Activated CD8-positive, alpha-beta memory T cell treated with anti-CD3 and anti-CD28 coated beads, Interleukin-2, amount 50 U/mL, for 4 hours (primary cell): ENCODE results near the gene OPCML.

ENCODE experiments used
- DNase-seq: peaks from one replicate; pipeline ENCODE4 v3.0.0-alpha.2; 2020

OPCML gene

DNA sequence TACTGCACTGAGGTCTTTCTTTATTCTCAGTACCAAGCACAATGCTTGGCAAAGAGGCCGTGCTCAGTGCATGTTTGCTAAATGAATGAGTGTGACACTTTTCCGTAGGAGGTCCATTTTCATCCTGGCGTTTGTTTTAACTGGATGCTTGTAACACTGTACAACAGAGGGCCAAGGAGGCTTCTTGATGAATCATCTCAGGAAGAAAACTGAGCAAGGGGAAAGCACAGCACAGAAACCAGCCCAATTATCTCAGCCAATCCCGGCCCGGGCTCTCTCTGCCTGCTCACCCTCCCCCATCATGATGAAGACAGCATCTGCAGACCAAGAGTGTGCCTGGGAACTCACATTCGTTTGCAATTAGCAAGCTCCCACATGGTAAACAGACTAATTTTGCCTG lies 570.3 kb downstream of the OPCML start:
- DNase-seq: no peak

DNA sequence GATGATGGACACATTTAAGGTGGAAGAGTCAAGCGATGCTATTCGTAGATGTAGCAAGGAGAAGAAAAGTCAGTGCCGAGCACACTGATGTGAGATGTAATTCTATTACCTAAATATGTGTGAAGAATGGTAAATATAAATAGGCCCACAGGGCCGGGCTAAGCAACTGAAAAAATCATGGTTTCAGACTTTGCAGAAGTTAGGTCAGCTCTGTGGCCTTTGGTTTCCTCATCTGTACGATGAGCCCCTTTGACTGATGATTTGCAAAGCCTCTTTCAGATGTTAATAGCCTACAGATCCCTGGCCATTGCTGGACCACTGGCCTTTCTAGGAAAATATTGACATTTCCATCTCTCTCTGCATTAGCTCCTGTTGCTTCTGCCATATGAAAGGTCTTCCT lies 570.8 kb downstream of the OPCML start:
- no peak for DNase-seq

DNA sequence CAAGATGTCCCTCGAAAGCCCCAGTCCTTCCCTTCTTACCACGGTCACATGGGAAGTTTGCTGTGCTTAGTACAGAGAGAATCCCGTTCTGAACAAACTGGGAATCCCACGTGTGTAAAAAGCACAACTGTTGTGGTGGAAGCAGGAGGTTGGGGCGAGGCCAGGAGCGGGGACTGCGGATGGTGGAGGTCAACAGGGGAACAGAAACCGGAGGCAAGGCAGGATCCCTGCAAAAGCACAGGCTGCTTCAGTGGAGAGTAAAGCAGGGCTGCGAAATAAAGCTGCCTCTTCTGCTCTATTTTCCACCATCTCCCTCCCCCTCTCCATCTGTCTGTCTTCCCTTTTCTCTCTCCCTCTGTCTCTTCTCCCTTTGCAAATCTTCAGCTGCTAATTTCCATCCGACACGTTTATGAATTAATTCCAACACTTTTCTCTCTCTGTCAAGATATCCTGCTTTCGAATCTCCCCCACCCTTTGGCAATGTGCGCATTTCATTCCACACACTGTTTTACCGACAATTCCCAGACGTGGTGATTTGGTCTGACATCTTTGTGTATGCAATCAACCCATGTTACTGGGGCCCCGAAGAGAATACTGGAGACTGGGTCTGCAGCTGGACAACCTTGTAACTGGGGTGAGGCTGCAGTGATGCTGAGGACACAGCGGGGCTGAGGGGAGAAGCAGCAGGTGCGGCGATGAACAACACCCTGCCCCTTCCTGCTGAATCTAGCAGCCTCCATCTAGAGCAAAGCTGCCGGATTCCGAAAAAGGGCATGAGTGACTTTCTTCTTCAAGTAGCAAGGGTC lies 571.8 kb downstream of the OPCML start:
- DNase-seq: no peak

- no peak for DNase-seq
Measured at GRCh38 chr11:132959693-132960092, 572.6 kb downstream of the OPCML start.

GRCh38 chr11:132957881-132958280 lies 574.4 kb downstream of the OPCML start:
- no peak for DNase-seq

GRCh38 chr11:132948252-132948651 lies 584.0 kb downstream of the OPCML start:
- no peak for DNase-seq

DNA sequence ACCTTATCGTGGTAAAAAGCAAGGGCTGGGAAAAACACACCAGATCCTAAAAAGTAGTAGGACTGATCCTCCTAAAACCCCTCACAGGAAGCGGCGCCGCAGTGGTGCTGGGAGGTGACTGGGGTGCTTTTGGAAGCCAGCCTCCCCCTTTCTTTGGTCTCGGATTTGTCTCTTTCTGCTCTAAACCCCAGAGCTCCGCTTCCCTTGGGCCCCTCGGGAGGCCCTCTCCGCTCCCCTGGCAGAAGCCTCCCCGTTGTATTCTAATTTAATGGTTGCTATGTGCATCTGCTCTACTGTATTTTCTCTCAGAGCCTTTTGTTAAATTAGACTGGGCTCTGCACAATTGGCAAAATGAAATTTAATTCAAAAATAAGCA lies 587.7 kb downstream of the OPCML start:
- DNase-seq: no peak

- no peak for DNase-seq
Measured at GRCh38 chr11:132943706-132944568, 588.4 kb downstream of the OPCML start.

DNA sequence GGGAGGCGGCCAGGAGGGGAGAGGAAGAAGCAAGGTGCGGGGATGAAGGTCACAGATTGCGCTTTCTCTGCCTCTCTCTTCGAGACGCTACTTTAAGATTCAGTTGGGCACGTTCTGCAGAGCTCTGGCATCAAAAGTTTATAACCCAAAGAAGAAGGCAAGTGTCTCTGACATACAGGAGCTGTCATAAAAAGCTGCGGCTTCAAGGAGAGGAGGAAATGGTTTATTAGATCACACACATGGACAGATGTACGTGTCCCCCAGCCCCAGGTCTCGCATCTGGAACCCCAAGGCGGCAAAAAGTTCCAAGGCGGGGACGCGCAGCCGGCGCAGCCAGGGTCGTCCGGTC lies 589.0 kb downstream of the OPCML start:
- no peak for DNase-seq

DNA sequence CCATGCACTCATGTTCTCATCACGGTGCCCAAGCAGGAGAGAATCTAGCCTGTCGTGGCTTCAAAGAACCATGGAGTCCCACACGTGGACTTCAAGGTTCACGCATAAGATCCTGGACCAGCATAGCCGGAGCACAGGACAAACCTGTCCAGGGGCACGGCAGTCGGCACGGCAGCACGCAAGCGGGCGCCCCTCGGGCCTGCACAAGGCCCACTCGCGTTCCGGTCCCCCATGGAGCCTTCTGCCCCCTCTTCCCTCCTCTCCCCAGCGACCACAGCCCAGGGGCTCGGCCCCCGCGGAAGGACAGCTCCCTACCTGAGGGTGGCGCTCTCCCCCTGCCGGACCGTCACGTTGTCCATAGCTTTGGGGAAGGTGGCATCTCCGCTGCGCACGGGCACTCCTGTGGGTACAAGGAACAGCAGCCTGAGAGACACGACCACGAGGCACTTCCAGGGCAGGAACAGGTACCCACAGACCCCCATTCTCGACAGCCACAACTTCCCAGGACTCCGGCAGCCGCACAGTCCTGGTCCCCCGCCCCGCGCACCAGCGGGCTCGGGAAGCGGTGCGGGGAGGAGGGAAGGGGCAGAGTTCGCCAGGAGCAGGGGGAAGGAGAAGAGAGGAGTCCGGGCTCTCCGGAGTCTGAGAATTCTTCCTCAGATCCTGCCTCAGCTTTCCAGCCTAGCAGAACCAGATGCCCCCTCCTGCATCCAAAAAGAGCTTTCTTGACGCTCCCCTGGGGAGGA lies 589.5 kb downstream of the OPCML start:
- DNase-seq: no peak

GRCh38 chr11:132941761-132942160 lies 590.5 kb downstream of the OPCML start:
- DNase-seq: no peak

- DNase-seq: no peak
Measured at GRCh38 chr11:132941024-132941646, 591.2 kb downstream of the OPCML start.

- no peak for DNase-seq
Measured at GRCh38 chr11:132937016-132937415, 595.3 kb downstream of the OPCML start.

GRCh38 chr11:132935383-132935782 lies 596.9 kb downstream of the OPCML start:
- DNase-seq: no peak

DNA sequence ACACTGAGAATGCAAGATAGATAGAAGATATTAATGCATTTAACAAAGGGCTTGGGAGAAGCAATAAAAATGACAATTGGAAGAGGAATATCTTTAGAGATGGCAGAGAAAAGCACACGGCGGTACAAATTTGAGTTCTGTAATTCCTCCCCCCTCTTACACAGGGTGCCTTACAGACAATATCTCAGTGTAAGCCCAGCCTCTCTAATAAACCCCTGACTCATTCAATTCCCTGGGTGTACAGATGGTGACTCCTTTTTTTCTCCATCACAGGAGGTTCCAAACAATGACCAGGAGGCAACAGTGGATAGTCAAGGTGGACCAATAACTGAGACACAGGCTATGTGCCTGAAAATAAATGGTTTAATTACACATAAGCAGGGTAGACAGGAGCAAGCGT lies 598.6 kb downstream of the OPCML start:
- no peak for DNase-seq

DNA sequence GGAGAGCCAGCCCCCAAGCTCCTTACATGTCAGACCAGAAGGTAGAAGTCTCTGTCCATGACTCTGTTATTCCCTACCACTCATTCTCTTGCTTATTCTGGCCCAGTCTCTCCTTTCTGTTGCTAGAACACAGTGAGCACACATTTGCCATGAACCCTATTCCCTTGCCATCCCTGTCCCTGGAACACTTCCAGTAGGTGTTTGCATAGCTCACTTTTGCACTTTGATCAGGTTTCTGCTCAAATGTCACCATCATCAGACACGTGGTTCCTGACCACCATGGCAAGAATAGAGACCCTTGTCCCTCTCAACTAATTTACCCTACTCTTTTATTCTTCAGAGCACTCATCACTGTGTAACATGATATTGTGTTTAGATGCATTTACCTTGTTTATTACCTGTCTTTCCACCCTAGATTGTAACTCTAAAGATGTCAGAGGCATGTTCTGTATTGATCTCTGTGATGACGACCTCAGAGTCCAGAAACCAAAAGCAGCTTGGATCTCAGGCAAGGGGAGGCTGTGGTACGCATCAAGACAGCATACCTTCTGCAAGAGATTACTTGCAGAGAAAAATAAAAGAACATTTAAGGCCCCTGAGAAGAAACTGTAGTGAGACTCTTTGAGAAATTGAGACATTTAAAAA lies 606.4 kb downstream of the OPCML start:
- no peak for DNase-seq

DNA sequence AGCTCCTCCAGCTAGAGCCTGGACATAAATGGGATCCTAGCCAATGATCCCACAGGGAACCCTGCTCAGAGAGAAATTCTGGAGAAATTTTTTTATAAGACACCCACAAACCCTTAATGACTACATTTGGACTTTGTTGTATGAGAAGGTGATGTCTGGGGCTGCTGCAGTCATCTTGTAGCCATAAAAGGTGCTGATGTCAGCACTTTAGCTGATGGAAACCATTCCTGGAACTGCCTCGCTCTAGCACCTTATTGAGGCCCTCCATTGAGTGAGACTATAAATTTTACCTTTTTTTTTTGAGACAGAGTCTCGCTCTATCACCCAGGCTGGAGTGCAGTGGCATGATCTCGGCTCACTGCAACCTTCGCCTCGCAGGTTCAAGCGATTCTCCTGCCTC lies 610.7 kb downstream of the OPCML start:
- DNase-seq: no peak

GRCh38 chr11:132920451-132921096 lies 611.7 kb downstream of the OPCML start:
- no peak for DNase-seq

DNA sequence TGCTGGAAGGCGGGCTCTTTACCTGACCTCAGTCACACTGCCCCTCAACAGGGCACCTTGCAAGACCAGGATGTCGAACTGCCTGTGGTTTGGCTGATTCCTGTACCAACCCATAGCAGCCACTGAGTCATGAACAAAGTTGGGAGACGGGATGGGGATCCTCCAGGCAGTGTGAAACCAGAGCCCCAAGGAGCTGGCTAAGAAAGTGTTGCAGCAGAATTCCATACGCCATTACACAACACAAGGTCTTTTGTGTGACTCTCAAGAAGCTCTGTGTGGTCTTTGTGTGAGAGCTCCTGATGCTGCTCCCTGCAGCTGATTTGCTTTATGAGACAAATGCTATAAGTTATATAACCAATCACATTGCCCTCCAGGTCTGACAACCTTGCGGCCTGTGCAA lies 617.7 kb downstream of the OPCML start:
- no peak for DNase-seq

DNA sequence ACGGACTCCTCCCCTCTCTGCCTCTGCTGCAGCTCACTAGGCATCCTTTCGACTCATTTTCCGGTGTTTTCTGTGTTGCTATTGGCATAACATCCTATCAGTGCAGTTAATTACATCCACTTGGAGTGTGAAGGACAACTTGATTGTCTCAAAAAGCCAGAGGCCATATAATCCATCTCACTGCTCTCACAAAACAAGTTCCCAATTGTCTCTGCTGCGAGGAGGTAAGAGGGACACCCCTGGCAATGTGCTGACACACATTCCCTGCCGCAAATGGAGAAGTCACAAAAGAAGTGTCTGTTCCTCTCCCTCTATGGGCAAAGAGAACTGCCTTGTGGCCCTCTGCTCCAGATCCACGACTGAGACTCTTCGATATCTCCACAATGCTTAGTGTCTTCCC lies 618.4 kb downstream of the OPCML start:
- no peak for DNase-seq

- DNase-seq: no peak
Measured at GRCh38 chr11:132913295-132913694, 619.0 kb downstream of the OPCML start.

GRCh38 chr11:132911186-132911585 lies 621.1 kb downstream of the OPCML start:
- DNase-seq: no peak
